Body of pancreas (tissue), 4 donors: Measurements from ENCODE around the gene OR52E8. TPM values are rescaled to one million over a fixed set of nuclear protein-coding genes. Genes with fewer than 3 reads are reported as not detected.

Experiments
- ATAC-seq: fragments of 150-250 bp; one replicate; pipeline ENCODE4 v1.9.1; 2016
- DNase-seq, 4 donors: peaks; one replicate each; pipeline ENCODE4 v3.0.0-alpha.2; 2019
- H3K27ac ChIP-seq, 4 donors: fragments of 200-600 bp; sonication (generic); 1 replicate in 3 of 4; 2 replicates in 1 of 4; pipeline versions ENCODE4 v1.5.1 to v1.6.1; 2016 to 2019; ENCODE audit warnings: mild to moderate bottlenecking in 1 of 4, mixed read lengths in 1 of 4, moderate library complexity in 1 of 4
- H3K27me3 ChIP-seq, 2 donors: fragments of 200-600 bp; sonication (generic); one replicate each; pipeline ENCODE4 v1.6.0; 2016; ENCODE audit warnings: mild to moderate bottlenecking in 1 of 2
- H3K36me3 ChIP-seq, 2 donors: fragments of 200-600 bp; sonication (generic); replicated peaks in 1 of 2; 2 replicates each; pipeline ENCODE4 v1.5.1; 2016; ENCODE audit warnings: low read depth in 2 of 2; ENCODE audit not compliant: insufficient read depth in 1 of 2
- H3K4me1 ChIP-seq: fragments of 200-600 bp; sonication (generic); one replicate; pipeline ENCODE4 v1.6.0; 2016
- H3K4me3 ChIP-seq, 2 donors: fragments of 200-600 bp; sonication (generic); 1 replicate in 1 of 2; 2 replicates in 1 of 2; pipeline ENCODE4 v1.5.1; 2016 to 2019
- H3K9me3 ChIP-seq, 3 donors: fragments of 200-600 bp; sonication (generic); 1 replicate in 2 of 3; 2 replicates in 1 of 3; pipeline ENCODE4 v1.5.1; 2016
- POLR2A ChIP-seq, 3 donors: fragments of 450-650 bp; IDR thresholded peaks; one replicate each; pipeline ENCODE4 v1.6.1; 2016; ENCODE audit warnings: antibody characterized with exemption in 3 of 3, mild to moderate bottlenecking in 2 of 3
- WGBS, 2 donors: methylation state at CpG; one replicate each; pipeline ENCODE4 v1.1.5; 2017; 5-methylcytosine and 5-hydroxymethylcytosine counted together
- intact Hi-C: fragments of 100-400 bp; cut with DNase I; formaldehyde crosslinking; loops from one replicate; pipeline ENCODE4 v1.15.1; 2023
- total RNA-seq, 2 donors: library from RNA; depleted of rRNA; stranded (reverse); fragments of >200 nt; gene quantifications; one replicate each; pipeline ENCODE4 v1.1.0, GENCODE V29; 2016
- TF ChIP-seq, protein P1 (sequence below), 7 experiments: fragments of 450-650 bp in 4 of 7; fragments of 200-600 bp in 3 of 7; sonication (generic) in 3 of 7; IDR thresholded peaks; one replicate each; pipeline ENCODE4 v1.5.1; 2016 to 2019; ENCODE audit warnings: antibody characterized with exemption in 7 of 7

OR52E8 gene
- total RNA-seq, 2 donors from 2014 or later: not detected

DNA sequence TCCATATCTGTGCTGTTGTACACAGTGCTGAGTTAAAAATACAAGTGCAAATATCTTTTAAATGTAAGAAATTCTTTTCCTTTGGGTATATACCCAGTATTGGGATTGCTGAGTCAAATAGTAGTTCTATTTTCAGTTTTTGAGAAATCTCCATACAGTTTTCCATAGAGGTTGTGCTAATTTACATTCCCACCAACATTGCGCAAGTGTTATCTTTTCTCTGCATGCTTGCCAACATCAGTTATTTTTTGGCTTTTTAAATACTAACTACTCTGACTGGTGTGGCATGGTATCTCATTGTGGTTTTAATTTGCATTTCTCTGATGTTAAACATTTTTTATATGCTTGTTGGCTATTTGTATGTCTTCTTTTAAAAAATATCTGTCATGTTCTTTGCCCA, 6.5 kb downstream of the OR52E8 start:
- DNase-seq (no peak), ATAC-seq (no peak)
- Histone ChIP-seq H3K9me3 (peaks cover 0 to 3% (median 0%) of the 10 kb centered on the region in 3 donors), H3K4me3 (no peak overlapping the region), H3K4me1 (no peaks in the 10 kb centered on the region), H3K27me3 (no peaks in the 10 kb centered on the region), H3K27ac (no peak overlapping the region), H3K36me3 (no peaks in the 10 kb centered on the region)
- 53 to 63% methylated on average over 1 of the region's 1 CpG for WGBS, 2 donors
- intact Hi-C loops: no loop called here
- TF ChIP-seq, protein P1, sequence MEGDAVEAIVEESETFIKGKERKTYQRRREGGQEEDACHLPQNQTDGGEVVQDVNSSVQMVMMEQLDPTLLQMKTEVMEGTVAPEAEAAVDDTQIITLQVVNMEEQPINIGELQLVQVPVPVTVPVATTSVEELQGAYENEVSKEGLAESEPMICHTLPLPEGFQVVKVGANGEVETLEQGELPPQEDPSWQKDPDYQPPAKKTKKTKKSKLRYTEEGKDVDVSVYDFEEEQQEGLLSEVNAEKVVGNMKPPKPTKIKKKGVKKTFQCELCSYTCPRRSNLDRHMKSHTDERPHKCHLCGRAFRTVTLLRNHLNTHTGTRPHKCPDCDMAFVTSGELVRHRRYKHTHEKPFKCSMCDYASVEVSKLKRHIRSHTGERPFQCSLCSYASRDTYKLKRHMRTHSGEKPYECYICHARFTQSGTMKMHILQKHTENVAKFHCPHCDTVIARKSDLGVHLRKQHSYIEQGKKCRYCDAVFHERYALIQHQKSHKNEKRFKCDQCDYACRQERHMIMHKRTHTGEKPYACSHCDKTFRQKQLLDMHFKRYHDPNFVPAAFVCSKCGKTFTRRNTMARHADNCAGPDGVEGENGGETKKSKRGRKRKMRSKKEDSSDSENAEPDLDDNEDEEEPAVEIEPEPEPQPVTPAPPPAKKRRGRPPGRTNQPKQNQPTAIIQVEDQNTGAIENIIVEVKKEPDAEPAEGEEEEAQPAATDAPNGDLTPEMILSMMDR (IDR thresholded peaks at IDR 0.05): no peak
- no peak for TF ChIP-seq POLR2A (IDR thresholded peaks at IDR 0.05)

GRCh38 chr11:5847711-5848110, 9.8 kb downstream of the OR52E8 start:
- Histone ChIP-seq H3K4me3 (no peak overlapping the region), H3K9me3 (peaks cover 0 to 3% (median 0%) of the 10 kb centered on the region in 3 donors), H3K27me3 (no peaks in the 10 kb centered on the region), H3K4me1 (no peaks in the 10 kb centered on the region), H3K36me3 (no peaks in the 10 kb centered on the region), H3K27ac (no peak overlapping the region)
- ATAC-seq (no peak), DNase-seq (no peak)
- intact Hi-C loops: no loop called here
- TF ChIP-seq, protein P1 (IDR thresholded peaks at IDR 0.05): no peak
- no peak for TF ChIP-seq POLR2A (IDR thresholded peaks at IDR 0.05)

- Histone ChIP-seq H3K27ac (no peak overlapping the region), H3K4me3 (no peak overlapping the region), H3K27me3 (no peaks in the 10 kb centered on the region), H3K9me3 (peaks cover 0 to 3% (median 0%) of the 10 kb centered on the region in 3 donors), H3K4me1 (no peaks in the 10 kb centered on the region), H3K36me3 (no peaks in the 10 kb centered on the region)
- TF ChIP-seq, protein P1 (IDR thresholded peaks at IDR 0.05): no peak
- no peak for TF ChIP-seq POLR2A (IDR thresholded peaks at IDR 0.05)
- no peak for ATAC-seq
- DNase-seq: no peak
- intact Hi-C loops: no loop called here
- WGBS, 2 donors: 47 to 57% methylated on average over 1 of the region's 1 CpG
These were observed 10.8 kb downstream of the OR52E8 start for GRCh38 chr11:5846701-5847100.

DNA sequence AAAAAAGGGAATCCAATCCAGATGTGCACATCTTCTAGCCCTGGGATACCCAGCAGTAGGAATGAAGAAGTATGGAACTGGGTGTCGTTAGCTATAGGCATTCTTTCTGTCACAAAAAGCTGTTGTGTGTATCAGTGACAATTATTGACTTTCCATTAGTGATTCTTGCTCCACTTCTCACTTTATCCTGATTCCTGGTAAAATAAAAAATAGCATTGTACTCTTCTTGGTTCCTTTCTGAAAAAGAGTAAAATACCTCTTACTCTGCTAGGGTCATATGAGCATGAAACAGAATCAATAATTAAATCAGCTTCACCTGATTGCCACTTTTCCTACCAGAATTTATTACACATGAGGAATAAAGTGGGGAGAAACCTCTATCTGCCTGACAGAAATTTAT, 15.7 kb downstream of the OR52E8 start, which contains the start of gene OR52E6:
TSS of gene OR52E6 (minus strand) at position 101 of the 400 bp plus-strand sequence. CDS start at position 101, 0 bp downstream.
- H3K4me1 ChIP-seq: no peaks in the 10 kb centered on the region
- 5 to 36% methylated on average over 1 of the region's 1 CpG for WGBS, 2 donors
- TF ChIP-seq, protein P1 (IDR thresholded peaks at IDR 0.05): no peak
- no peak for TF ChIP-seq POLR2A (IDR thresholded peaks at IDR 0.05)

DNA sequence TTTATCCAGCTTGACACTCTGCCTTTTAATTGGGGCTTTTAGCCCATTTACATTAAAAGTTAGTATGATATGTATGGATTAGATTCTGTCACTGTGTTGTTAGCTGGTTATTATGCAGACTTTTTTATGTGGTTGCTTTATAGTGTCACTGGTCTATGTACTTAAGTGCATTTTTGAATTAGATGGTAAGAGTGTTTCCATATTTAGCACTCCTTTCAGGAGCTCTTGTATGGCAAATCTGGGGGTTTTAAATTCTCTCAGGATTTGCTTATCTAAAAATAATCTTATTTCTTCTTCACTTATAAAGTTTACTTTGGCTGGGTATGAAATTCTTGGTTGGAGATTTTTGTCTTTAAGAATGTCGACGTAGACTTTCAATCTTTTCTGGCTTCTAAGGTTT, 19.8 kb downstream of the OR52E8 start:
- Histone ChIP-seq H3K9me3 (no peaks in the 10 kb centered on the region), H3K27me3 (no peaks in the 10 kb centered on the region), H3K4me1 (no peaks in the 10 kb centered on the region), H3K36me3 (no peaks in the 10 kb centered on the region), H3K4me3 (no peak overlapping the region), H3K27ac (no peak overlapping the region)
- TF ChIP-seq, protein P1 (IDR thresholded peaks at IDR 0.05): no peak
- no peak for TF ChIP-seq POLR2A (IDR thresholded peaks at IDR 0.05)
- 77 to 86% methylated on average over 2 of the region's 2 CpGs for WGBS, 2 donors
- intact Hi-C loops: no loop called here
- ATAC-seq: no peak
- no peak for DNase-seq

More for the DNA sequence above, 15.7 kb downstream of the OR52E8 start, which contains the start of gene OR52E6:
- Histone ChIP-seq H3K36me3 (no peaks in the 10 kb centered on the region), H3K9me3 (no peaks in the 10 kb centered on the region), H3K4me3 (no peak within 1 kb of the TSS), H3K27me3 (no peaks in the 10 kb centered on the region), H3K27ac (no peak within 1 kb of the TSS)
- intact Hi-C loops: no loop called here
- no peak for DNase-seq
- ATAC-seq: no peak
